Measurements from ENCODE around the gene RBM5. TPM values are rescaled to one million over a fixed set of nuclear protein-coding genes. Genes with fewer than 3 reads are reported as not detected.

The RBM5 gene
- total RNA-seq: 60.9 and 68.9 TPM in 2 replicates

GRCh38 chr3:50088725-50089608 lies at the start of gene RBM5:
Gene RBM5, plus strand, starts transcription at chr3:50088919. Its CDS starts 1,516 bp downstream, at chr3:50090435.

GRCh38 chr3:50154840-50155490 lies 66.2 kb downstream of the RBM5 start, which contains the start of gene SEMA3F:
Gene SEMA3F, plus strand, starts transcription at chr3:50155324. Its CDS starts 4,299 bp downstream, at chr3:50159623.

Other genes with a start within 250 kb of the RBM5 start
- gene TRAIP, start 232.4 kb upstream of the RBM5 start, total RNA-seq: 8.4 and 9.1 TPM in 2 replicates
- not detected in 2 replicates for gene CAMKV, start 219.0 kb upstream of the RBM5 start, total RNA-seq
- gene MST1R, start 185.0 kb upstream of the RBM5 start, total RNA-seq: 0.79 and 1.7 TPM in 2 replicates
- 23.2 and 27.2 TPM in 2 replicates for gene MON1A, start 159.1 kb upstream of the RBM5 start, total RNA-seq
- 20.2 and 22.9 TPM in 2 replicates for gene RBM6, start 148.8 kb upstream of the RBM5 start, total RNA-seq
- 160 and 166 TPM in 2 replicates for gene SEMA3F, start 66.4 kb downstream of the RBM5 start, total RNA-seq
- gene GNAT1, start 102.7 kb downstream of the RBM5 start, total RNA-seq: 0.13 TPM in 1 of 2 replicates, not detected in the other
- 0.20 TPM in 1 of 2 replicates, not detected in the other for gene SLC38A3, start 116.4 kb downstream of the RBM5 start, total RNA-seq
- 644 and 665 TPM in 2 replicates for gene GNAI2, start 147.3 kb downstream of the RBM5 start, total RNA-seq
- gene SEMA3B, start 180.2 kb downstream of the RBM5 start, total RNA-seq: 0.05 TPM in 1 of 2 replicates, not detected in the other
- not detected in 2 replicates for gene LSMEM2, start 190.2 kb downstream of the RBM5 start, total RNA-seq
- 150 and 170 TPM in 2 replicates for gene IFRD2, start 203.5 kb downstream of the RBM5 start, total RNA-seq
- 6.6 and 15.1 TPM in 2 replicates for gene HYAL3, start 210.5 kb downstream of the RBM5 start, total RNA-seq
- 11.6 and 16.2 TPM in 2 replicates for gene NAA80, start 210.5 kb downstream of the RBM5 start, total RNA-seq
- gene HYAL1, start 214.7 kb downstream of the RBM5 start, total RNA-seq: 5.1 and 9.8 TPM in 2 replicates
- 505 and 575 TPM in 2 replicates for gene HYAL2, start 233.8 kb downstream of the RBM5 start, total RNA-seq
- 46.2 and 59.0 TPM in 2 replicates for gene TUSC2, start 239.3 kb downstream of the RBM5 start, total RNA-seq